Measurements from ENCODE around the gene ZCCHC2. TPM values are rescaled to one million over a fixed set of nuclear protein-coding genes. Genes with fewer than 3 reads are reported as not detected.

ZCCHC2 gene
- total RNA-seq, 2 experiments from 2014 or later: 22.1 to 23.3 TPM

- CTCF ChIA-PET: no interaction called here
- DNase-seq: no peak
- H3K27ac Mint-ChIP-seq: no peak overlapping the region
- no peaks in the 10 kb centered on the region for H3K4me1 Mint-ChIP-seq (ENCODE audit: low read depth)
- intact Hi-C loops (cut with micrococcal nuclease): no loop called here
- H3K9me3 Mint-ChIP-seq: no peaks in the 10 kb centered on the region
- H3K27me3 Mint-ChIP-seq (ENCODE audit: low read depth): peaks cover 26% of the 10 kb centered on the region
- no peaks in the 10 kb centered on the region for H3K36me3 Mint-ChIP-seq (ENCODE audit: low read depth)
- no peak overlapping the region for H3K4me3 Mint-ChIP-seq
Observed at GRCh38 chr18:62618735-62619134, 95.9 kb downstream of the ZCCHC2 start.

GRCh38 chr18:62621546-62621945 is 98.7 kb downstream of the ZCCHC2 start:
- intact Hi-C loops (cut with micrococcal nuclease): no loop called here
- no peaks in the 10 kb centered on the region for H3K9me3 Mint-ChIP-seq
- DNase-seq: no peak
- H3K27me3 Mint-ChIP-seq (ENCODE audit: low read depth): peaks cover 9% of the 10 kb centered on the region
- CTCF ChIA-PET: interaction anchor here (1.1 kb wide), 1 partner anchor 69 kb away, joined by 3 read pairs; no protein-coding TSS in a partner anchor
- no peaks in the 10 kb centered on the region for H3K4me1 Mint-ChIP-seq (ENCODE audit: low read depth)
- H3K27ac Mint-ChIP-seq: no peak overlapping the region
- no peak overlapping the region for H3K4me3 Mint-ChIP-seq
- no peaks in the 10 kb centered on the region for H3K36me3 Mint-ChIP-seq (ENCODE audit: low read depth)

- H3K27ac Mint-ChIP-seq: no peak overlapping the region
- intact Hi-C loops (cut with micrococcal nuclease): no loop called here
- H3K4me3 Mint-ChIP-seq: no peak overlapping the region
- no peaks in the 10 kb centered on the region for H3K36me3 Mint-ChIP-seq (ENCODE audit: low read depth)
- H3K9me3 Mint-ChIP-seq: no peaks in the 10 kb centered on the region
- peaks cover under 1% of the 10 kb centered on the region for H3K27me3 Mint-ChIP-seq (ENCODE audit: low read depth)
- DNase-seq: no peak
- no peaks in the 10 kb centered on the region for H3K4me1 Mint-ChIP-seq (ENCODE audit: low read depth)
- CTCF ChIA-PET: interaction anchor here (1.1 kb wide), 1 partner anchor 39 kb away, joined by 3 read pairs; no protein-coding TSS in a partner anchor
Observed at GRCh38 chr18:62625019-62625418, 102.2 kb downstream of the ZCCHC2 start.

Other genes with a start within 250 kb of the ZCCHC2 start
- 1 to 10 TPM; 3.1 to 3.5 TPM for gene TNFRSF11A, start 197.7 kb upstream of the ZCCHC2 start, total RNA-seq
- gene PHLPP1, start 192.5 kb downstream of the ZCCHC2 start, total RNA-seq: 1 to 10 TPM; 6.5 to 7.2 TPM